Measurements from ENCODE around the gene DTWD2.
"Not testable (repeated sequence)": the region's sequence is repeated elsewhere in the genome, so short reads cannot be mapped to it uniquely, and the experiment has no call there.

DTWD2 gene

GRCh38 chr5:118996098-118996497 is 7.8 kb upstream of the DTWD2 start:
- DNase-seq (ENCODE audit: low read depth in 3 of 3): no peak

GRCh38 chr5:118994595-118994994 is 6.2 kb upstream of the DTWD2 start:
- DNase-seq (ENCODE audit: low read depth in 3 of 3): no peak

- not testable (repeated sequence) for DNase-seq (ENCODE audit: low read depth in 3 of 3)
Measured at GRCh38 chr5:118993118-118993517, 4.8 kb upstream of the DTWD2 start.

GRCh38 chr5:118992055-118992454 is 3.7 kb upstream of the DTWD2 start:
- DNase-seq (ENCODE audit: low read depth in 3 of 3): not testable (repeated sequence)

- no peak for DNase-seq (ENCODE audit: low read depth in 3 of 3)
Measured at GRCh38 chr5:118990582-118990981, 2.2 kb upstream of the DTWD2 start.

- no peak for DNase-seq (ENCODE audit: low read depth in 3 of 3)
Measured at GRCh38 chr5:118989816-118990215, 1.5 kb upstream of the DTWD2 start.

- no peak for DNase-seq (ENCODE audit: low read depth in 3 of 3)
Measured at GRCh38 chr5:118988866-118989180, 476 bp upstream of the DTWD2 start.

- DNase-seq (ENCODE audit: low read depth in 3 of 3): no peak
Measured at GRCh38 chr5:118984602-118985001, 3.7 kb downstream of the DTWD2 start.

GRCh38 chr5:118981783-118982182 is 6.6 kb downstream of the DTWD2 start:
- no peak for DNase-seq (ENCODE audit: low read depth in 3 of 3)

- no peak for DNase-seq (ENCODE audit: low read depth in 3 of 3)
Measured at GRCh38 chr5:118980438-118980837, 7.9 kb downstream of the DTWD2 start.

- no peak for DNase-seq (ENCODE audit: low read depth in 3 of 3)
Measured at GRCh38 chr5:118980017-118980416, 8.3 kb downstream of the DTWD2 start.

- not testable (repeated sequence) for DNase-seq (ENCODE audit: low read depth in 3 of 3)
Measured at GRCh38 chr5:118973779-118974445, 14.4 kb downstream of the DTWD2 start.

GRCh38 chr5:118968925-118969375 is 19.4 kb downstream of the DTWD2 start:
- DNase-seq (ENCODE audit: low read depth in 3 of 3): no peak

- no peak for DNase-seq (ENCODE audit: low read depth in 3 of 3)
Measured at GRCh38 chr5:118968406-118968911, 19.9 kb downstream of the DTWD2 start.

- DNase-seq (ENCODE audit: low read depth in 3 of 3): no peak
Measured at GRCh38 chr5:118967059-118967508, 21.3 kb downstream of the DTWD2 start.

GRCh38 chr5:118965890-118966289 is 22.5 kb downstream of the DTWD2 start:
- DNase-seq (ENCODE audit: low read depth in 3 of 3): no peak

GRCh38 chr5:118964970-118965369 is 23.4 kb downstream of the DTWD2 start:
- not testable (repeated sequence) for DNase-seq (ENCODE audit: low read depth in 3 of 3)

GRCh38 chr5:118964388-118964787 is 24.0 kb downstream of the DTWD2 start:
- not testable (repeated sequence) for DNase-seq (ENCODE audit: low read depth in 3 of 3)

- no peak for DNase-seq (ENCODE audit: low read depth in 3 of 3)
Measured at GRCh38 chr5:118963169-118963568, 25.2 kb downstream of the DTWD2 start.

- no peak for DNase-seq (ENCODE audit: low read depth in 3 of 3)
Measured at GRCh38 chr5:118960557-118960956, 27.8 kb downstream of the DTWD2 start.

- DNase-seq (ENCODE audit: low read depth in 3 of 3): no peak
Measured at GRCh38 chr5:118956727-118957126, 31.6 kb downstream of the DTWD2 start.

- no peak for DNase-seq (ENCODE audit: low read depth in 3 of 3)
Measured at GRCh38 chr5:118953652-118954005, 34.7 kb downstream of the DTWD2 start.

GRCh38 chr5:118952992-118953651 is 35.2 kb downstream of the DTWD2 start:
- DNase-seq (ENCODE audit: low read depth in 3 of 3): no peak

Measured in stimulated activated CD4-positive, alpha-beta T cell treated with anti-CD3 and anti-CD28 coated beads, TNF-alpha, amount 100 ng/mL, for 4 hours (primary cell).